Hematopoietic multipotent progenitor cell treated with erythropoietin and hydrocortisone succinate and interleukin-3 and kit ligand, for 8 days (in vitro differentiated cells): ENCODE data around the gene KRT222.

Experiments
- DNase-seq: peaks from one replicate; pipeline ENCODE4 v3.0.0-alpha.2; 2015

KRT222 gene

DNA sequence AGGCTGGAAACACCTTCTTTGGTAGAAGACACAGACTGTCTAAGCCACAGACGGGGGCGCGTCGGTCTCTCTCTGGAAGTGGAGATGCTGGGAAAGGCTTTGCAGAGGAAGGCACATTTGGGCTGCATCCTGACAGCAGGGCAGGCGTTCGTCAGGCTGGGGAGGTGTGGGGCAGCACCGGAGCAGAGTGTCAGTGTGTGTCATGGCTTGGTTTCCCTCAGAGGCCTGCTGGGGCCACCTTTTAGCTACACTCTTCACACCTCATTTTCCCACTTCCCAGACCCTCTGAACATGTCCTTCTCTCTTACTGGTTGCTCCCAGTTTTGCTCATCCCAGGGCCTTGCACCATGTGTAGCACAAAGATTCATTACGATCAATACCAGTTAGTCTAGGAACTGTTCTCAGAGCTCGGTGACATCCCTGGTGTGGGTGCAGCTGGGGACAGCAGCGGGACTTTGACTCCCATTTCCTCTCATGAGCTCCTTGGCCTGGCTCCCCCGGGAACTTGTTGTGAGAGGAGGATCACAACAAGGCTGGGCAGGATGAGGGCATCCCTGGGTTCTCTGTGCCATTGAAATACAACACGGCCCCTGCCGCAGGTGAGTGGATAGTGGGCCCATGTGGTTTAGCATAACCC is 50.4 kb downstream of the KRT222 start:
- no peak for DNase-seq

DNA sequence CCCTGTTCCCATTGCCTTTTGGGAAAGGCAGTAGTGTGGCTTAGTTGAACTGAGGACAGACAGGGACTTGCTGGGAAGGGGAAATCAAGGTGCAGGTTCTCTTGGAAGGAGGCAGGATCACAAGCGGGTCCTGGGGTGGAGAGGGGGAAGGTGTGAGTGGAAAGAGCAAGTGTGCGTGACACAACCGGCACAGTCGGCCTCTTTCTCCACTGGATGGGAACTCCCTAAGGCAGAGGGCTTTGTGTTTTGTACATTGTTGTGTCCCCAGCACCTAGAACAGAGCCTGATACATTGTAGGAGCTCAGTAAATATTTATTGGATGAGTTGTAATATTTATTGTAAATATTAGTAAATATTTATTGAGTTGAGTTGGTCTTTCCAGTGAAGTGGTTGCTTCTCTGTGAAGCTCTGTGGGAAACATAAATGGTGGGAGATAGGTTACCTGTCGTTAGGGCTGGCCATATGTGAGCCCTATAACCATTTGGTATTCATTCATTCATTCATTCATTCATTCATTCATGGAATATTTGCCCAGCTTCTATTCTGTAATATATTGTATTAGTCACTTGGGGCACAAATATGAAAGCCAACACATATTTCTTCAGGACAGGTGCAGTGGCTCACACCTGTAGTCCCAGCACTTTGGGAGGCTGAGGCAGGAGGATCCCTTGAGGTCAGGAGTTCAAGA is 51.4 kb downstream of the KRT222 start:
- no peak for DNase-seq

DNA sequence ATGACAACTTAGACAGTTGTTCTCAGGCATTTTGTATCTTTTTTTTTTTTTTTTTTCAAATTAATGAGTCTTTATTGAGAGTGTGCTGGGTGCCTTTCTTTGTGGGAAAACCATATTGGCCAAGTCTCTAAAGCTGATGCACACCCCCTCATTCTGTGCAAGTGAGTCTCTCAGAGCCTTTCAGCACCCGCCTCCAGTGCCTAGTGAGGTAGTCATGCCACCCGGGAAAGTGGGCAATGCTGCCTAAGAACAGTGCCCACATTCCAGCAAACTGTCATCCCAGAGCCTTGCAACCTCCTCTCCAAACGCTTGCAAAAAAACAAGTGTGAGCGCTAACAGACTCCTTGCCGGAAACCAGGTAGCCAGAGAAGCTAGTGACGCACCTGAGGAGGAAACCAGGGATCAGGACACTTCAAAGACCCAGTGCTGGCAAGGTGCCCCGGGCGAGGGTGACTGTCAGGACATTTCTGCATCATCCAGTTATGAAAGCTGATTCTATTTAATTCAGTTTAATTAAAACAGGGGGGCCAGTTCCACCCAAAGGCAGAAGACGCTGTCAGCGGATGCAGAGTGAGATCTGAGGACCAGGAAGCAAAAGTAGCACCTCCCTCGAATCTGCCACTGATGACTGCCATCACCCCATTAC is 52.3 kb downstream of the KRT222 start:
- no peak for DNase-seq

DNA sequence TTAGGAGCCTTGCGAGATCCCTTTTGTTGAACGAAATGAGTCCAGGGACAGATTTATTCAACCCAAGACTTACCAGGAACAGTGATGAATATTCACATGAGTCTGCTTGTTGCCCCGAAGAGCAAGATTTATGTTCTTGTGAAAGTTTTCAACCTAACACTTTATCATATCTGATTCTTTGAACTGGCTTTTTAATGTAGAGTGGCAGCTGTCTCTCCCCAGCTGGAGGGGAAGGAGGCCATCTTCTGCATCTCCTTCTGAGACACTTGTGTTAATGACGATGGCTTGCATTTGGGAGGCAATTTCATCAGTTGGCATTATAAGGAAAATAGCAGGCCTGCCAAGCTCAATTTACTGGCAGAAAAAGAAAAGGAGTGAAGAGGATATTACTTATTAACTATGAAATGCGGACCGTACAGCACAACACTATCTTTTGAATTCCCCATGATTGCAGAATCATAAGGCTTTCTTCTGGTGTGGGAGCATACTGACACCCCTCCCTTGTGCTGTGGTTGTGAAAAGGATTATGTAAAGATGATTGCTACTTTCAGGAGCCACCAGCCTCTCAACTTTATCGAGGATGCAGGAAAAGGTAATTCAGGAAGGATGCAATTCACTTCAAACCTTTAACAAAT is 53.0 kb downstream of the KRT222 start:
- no peak for DNase-seq

DNA sequence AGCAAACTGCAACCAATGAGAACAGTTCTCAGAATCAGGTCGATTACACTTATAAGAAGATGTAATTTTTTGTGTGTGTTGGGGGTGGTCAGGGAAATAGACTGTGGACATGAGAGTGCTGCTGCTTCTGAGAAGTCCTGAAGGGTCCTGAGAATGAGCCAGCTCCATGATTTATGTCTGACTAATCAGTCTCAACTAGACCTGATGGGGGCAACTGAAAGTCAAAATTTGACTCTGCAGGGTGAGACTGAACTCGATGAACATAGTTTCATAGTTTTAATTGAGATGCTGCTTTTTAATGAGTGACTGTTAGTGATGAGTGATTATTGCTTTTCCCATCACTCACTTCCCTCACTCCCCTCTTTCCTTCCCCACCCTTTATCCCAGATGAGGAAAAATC is 54.6 kb downstream of the KRT222 start:
- DNase-seq = no peak

DNA sequence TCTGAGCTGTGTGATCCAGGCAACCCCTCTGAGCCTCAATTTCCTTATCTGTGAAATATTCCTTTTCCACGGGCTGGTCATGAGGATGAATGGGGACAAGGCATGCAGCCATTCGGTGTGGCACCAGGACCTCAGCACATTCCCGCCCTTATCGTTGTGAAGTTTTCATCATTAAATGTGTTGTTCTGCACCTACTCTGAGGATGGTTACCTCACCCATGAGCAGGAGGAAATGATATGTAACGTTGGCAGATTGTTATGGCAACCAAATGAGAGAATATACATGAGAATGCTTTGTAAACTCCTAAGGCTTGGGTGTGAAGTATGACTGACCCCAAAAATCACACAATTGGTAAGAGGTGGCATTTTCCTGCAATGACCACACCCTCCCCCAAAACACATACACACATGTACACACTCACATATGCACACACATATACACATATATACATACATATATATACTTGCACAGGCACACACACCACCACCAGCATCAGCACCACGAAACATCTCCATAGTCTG is 56.9 kb downstream of the KRT222 start:
- no peak for DNase-seq

DNA sequence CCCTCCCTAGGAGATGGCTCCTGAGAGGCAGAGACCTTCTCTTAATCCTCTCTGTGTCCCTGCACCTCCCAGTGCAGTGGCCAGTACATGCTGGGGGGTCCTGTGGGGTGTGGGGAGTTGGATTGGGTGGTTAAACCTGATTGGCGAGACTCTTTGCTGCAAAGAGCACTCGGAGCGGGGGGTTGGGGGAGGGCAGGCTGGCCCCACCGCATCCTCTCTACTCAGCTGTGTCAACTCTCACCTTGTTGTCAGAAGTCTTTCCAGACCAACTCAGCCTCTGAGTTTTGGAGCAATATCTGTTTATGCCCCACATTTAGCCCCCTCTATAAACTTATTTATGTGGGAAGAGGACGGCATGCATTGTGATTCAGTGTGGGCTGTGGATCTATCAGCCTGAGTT is 57.3 kb downstream of the KRT222 start:
- DNase-seq = no peak

DNA sequence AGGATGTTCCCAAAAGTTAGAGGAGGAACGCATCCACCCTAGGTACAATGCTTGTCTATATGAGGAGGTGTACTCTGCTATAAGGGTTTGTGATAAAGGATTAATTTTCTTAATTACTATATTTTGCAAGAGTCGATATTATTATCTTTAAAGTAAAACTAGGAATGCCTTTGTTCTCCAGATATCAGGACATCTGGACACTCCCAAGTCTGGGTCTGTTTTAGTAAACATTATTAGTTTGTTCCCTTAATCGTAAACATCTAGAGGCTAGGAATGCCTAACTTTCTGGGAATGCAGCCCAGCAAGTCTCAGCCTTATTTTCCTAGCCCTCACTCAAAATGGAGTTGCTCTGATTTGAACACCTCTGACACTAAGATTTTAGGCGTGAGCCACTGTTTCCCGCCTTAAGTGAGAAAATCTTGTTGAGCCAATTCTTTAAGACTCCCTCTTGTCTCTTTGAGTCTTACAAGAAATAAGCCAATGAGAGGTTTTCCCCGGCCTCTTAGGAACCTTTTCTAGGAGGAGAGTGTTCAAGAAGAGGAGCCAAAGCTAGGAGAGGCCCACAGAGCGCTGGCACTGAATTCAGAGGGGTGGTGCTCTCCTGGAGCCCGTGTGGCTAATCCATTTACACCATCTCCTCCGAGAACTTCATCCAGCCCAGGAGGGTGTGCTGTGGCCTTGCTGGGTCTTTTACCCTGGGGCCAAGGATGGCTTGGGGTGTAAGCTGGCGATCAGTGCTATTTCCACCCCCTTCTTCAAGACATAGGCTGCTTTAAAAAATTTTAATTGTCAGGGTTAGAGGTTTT is 58.2 kb downstream of the KRT222 start:
- no peak for DNase-seq

DNA sequence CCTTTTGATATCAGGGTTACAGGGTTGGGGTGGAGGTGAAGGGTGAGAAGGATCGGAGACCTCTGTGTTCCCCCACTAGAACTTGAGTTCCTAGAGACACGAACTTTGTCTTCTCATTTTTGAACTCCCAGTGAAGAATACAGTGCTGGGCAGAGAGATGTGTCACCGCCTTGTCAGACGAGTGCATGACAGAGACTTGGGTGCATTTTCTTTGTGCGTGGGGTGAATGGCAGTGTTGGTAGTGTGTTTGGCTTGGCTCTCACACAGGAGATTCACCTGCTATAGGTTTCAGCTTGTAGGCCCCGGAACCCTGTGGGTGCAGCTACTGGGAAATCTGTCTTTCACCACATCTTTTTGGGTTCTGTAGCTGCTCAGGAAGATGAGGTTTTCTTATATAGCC is 59.7 kb downstream of the KRT222 start:
- no peak for DNase-seq
